ENCODE results near the gene PLCXD3.

The PLCXD3 gene

DNA sequence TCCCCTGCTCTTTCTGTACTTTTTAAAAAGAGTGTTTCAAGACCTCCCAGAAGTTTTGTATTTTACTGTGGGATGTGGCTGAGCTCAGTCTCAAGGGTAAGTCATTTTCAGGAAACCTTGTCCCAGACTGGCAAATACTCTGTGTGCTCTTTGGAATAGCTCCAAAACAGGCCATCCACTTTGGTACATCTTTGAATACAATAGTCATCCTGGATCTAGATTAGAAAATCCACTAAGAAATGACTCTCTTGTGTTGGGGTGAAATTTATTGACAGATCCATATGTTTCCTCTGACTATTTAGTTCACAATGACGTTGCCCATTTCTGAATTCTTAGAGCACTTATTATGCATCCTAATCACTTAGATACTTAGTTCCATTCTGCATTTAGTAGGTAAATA, 95.2 kb downstream of the PLCXD3 start:
- DNase-seq (ENCODE audit: low read depth in 2 of 2) = no peak

DNA sequence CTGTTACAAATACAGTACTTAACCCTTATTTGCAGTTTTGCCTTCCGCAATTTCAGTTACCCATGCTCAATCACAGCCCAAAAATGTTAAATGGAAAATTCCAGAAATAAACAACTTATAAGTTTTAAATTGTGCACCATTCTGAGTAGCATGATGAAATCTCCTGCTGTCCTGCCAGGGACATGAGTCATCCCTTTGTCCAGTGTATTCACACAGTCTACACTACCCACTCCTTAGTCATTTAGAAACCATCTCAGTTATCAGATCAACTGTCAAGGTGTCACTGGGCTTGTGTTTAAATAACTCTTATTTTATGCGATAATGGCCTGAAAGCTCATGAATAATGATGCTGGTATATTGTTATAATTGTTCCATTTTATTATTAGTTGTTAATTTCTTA, 95.8 kb downstream of the PLCXD3 start:
- no peak for DNase-seq (ENCODE audit: low read depth in 2 of 2)

DNA sequence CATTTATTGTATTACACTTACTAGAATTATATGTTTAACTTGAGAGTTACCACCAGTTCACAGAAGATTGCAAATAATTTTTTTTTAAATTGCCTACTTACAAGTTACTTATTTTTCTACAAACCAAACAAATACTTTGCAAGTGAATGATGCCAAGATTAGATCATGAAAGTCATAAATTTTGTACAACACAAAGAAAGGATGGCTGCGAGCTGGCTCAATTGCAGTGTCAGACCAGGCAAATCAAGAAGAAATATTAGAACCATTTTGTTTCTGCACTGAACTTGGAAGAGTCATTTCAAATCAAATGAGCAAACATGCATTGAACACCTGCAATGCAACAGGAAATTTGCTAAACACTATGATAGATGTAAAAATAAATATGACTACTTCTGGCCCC, 97.3 kb downstream of the PLCXD3 start:
- no peak for DNase-seq (ENCODE audit: low read depth in 2 of 2)

DNA sequence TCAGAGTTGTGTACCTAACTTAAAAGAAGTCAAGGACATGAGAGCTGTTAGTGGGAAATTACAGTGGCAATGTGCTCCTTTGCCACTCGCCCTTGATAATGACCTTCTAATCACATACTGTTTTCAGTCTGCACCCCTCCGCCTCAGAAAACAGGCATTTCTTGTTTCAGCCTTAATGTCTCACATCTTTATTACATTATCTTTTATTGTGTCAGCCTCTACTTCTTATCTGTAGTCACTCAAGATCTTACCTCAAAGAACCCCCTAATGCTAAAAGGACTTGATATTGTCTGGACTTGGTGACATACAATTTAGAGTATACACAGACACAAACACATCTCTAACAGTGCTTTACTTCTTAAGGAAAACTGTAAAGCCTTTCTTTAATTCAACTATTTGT, 97.9 kb downstream of the PLCXD3 start:
- DNase-seq (ENCODE audit: low read depth in 2 of 2) = no peak

DNA sequence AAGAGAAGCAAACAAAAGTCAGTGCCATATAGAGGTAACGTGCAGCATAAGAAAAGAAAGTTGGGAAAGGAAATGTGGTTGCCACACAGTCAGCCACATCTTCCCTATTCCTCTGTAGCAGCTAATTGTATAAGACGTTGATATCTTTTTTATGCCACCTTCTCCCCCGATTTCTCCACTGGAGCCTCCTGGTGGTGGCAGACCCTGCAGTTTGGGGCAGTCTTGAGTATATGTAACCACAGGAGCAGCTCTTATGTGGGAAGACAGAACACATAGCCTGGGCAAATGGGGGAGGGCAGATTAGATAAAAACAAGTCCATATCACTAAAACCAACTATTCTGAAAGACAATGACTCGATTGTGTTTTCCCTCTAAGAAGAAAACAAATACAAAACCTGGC, 99.7 kb downstream of the PLCXD3 start:
- DNase-seq (ENCODE audit: low read depth in 2 of 2) = no peak

DNA sequence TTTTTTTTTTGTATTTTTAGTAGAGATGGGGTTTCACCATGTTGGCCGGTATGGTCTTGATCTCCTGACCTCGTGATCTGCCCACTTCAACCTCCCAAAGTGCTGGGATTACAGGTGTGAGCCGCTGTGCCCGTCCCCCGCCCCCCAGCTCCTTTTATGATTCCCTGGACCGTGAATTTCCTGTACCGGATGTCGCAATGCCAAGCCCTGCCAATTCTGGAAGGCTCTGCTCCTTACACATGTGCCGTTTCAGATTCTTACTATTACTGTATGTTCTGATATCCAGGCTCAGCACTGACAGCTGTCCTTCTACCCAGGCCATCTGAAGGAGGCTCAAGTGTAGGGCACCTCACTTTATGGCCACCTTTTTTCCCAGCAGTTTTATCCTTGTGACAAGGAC, 100.1 kb downstream of the PLCXD3 start:
- DNase-seq (ENCODE audit: low read depth in 2 of 2) = no peak

DNA sequence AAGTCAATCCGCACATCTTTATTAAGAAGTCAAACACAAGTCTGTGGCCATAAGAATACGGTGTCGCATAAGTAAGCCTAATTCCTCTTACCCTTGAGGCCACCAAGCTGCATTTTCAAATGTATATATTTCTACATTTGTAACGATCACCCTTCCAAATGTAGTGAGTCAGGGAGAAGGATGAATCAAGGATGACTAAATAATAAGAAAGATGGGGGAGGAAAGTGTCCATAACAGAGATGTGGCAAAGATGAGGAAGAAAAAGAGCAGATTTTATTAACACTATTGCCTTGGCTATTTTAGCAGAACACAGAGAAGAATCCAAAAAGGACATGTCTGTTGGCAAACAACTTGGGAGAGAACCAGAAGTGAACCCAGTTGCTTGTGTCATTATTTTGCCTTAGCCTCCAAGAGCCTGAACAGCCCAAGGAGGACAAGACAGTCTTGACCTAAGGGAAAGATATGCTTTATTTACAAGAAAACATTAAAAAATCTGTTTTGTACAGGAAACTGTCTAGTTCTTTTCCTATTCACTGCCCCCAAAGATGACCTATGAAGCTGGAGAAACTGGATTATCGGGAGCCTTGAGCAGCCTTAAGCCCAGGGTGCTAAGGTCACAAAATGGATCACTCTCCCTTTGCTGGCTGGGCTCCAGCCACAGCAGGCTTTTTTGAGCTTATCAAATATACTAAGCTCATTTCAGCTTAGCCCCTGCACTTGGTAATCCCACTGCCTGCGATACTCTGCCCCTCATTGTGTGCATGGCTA, 101.5 kb downstream of the PLCXD3 start:
- DNase-seq (ENCODE audit: low read depth in 2 of 2) = no peak

DNA sequence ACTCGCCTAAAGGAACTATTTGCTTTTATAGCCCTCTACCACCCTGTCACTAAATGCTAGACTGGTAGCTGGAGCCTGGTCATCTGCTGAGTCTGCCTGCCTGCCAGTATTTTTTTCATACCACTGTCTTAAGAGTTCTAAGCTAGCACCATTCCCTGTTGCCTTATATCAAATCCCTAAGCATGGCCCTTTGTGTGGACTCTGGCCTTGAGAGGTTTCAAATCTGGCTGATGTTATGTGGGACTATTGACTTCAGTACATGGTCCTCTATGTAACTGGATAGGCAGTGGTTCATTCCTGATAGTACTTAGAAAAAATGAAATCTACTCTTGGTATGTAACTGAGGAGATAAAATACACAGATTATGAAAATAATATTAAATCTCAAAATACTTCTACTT, 103.5 kb downstream of the PLCXD3 start:
- no peak for DNase-seq (ENCODE audit: low read depth in 2 of 2)

DNA sequence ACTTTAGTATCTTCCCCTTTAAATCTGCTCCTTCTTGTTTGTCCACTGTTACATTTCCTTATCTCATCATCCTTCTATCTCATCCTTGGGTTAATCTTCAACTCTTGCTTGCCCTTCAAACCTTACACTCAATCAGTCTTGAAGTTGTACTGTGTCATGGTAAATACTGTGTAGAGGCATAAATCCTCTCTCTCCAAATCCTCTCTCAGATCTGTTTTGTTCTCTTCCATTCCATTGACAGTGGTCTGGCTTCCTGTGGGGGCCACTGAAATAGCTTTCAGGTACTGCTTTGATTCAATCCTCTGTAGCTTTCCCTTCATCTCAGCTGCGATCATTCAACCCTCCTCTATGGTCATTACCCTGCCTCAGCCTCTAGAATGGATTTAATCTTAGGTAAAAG, 104.0 kb downstream of the PLCXD3 start:
- no peak for DNase-seq (ENCODE audit: low read depth in 2 of 2)

DNA sequence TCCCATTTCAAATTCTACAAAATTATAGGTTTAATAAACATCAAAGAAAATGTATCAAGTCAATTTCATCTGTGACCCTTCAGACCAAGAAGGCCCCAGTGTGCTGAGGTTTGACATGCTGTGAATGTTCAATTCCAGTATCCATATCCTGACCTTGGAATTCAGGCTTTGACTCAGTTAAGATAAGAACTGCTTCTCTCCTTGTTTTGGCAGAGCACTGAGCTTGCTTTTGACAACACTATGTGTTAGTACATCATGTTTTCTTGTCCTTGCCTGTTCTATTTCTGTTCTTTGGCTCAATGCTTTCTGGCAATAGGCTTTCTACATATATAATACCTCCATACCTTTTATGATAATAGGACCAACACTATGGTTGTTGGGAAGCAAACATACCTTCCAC, 105.6 kb downstream of the PLCXD3 start:
- DNase-seq (ENCODE audit: low read depth in 2 of 2) = no peak

DNA sequence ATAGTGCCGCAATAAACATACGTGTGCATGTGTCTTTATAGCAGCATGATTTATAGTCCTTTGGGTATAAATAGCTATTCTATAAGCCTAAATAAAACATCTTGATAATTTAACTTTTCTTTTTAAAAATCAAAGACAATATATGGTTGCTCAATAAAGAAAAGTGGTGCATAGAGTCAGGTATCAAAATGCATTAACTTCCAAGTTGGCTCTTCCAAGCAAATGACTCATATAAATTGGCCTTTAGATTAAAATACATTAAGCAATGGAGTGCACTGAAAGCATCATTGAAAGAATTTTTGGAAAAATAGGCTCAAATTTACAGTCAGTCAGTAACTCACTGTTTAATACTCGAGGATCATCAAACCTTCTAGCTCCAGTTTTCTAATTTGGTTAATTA, 106.6 kb downstream of the PLCXD3 start:
- no peak for DNase-seq (ENCODE audit: low read depth in 2 of 2)

DNA sequence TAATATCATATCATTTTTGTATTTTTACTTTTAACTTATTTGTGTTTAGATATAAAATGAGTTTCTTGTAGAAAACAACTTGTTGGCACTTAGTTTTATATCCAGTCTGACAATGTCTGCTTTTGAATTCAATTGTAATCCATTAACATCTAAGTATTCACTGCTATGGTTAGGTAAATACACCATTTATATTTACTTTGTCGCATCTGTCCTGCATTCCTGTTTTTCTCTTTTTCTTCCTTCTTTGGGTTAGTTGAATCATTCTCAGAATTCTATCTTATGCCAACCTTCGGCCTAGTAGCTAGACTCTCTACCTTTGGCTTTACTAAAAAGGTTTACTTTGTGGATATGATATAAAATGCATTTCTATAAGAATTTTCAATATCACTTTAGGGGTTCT, 107.6 kb downstream of the PLCXD3 start:
- DNase-seq (ENCODE audit: low read depth in 2 of 2) = no peak

DNA sequence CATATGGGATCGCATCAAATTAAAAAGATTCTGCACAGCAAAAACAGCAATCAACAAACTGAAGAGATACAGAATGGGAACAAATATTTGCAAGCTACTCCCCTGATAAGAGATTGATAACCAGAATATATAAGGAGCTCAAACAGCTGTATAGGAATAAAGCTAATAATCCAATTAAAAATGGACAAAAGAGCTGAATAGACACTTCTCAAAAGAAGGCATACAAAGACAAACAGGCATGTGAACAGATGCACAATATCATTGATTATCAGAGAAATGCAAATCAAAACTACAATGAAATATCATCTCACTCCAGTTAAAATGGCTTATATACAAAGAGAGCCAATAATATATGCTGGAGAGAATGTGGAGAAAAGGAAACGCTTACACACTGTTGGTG, 110.6 kb downstream of the PLCXD3 start:
- no peak for DNase-seq (ENCODE audit: low read depth in 2 of 2)

DNA sequence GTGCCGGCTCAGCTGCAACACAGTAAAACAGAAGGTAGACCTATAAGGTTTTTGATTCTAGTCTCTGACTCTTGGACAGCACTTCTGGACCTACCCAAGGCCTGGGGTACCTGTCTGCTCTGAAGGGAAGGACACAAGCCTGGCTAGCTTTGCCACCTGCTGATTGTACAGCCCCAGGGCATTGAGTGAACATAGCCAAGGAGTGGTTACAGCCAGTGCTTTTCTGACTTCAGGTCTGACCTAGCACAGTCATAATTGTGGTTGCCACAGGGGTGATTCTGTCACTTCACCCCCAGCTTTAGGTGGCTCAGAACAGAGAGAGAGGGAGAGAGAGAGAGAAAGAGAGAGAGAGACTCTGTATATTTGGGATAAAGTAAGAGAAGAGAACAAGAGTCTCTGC, 118.4 kb downstream of the PLCXD3 start:
- DNase-seq (ENCODE audit: low read depth in 2 of 2) = no peak

DNA sequence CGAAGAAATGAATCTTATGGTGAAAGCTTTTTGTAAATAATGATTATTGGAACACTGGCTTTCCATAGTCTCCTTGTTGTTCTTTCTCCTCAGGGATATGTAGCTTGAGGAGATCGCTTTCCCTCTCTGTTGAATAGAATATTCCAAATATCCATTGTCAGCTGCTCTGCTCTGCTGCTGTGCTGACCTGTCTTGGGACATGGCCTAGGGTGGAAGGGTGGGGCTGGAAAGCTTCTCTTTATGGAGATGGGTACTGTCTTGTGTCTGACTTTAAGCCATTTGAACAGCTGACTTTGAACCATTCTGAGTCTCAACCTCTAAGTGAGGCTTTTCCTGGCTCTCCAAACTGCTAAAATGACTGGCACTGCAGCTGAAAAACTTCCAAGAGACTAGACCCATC, 135.8 kb downstream of the PLCXD3 start:
- no peak for DNase-seq (ENCODE audit: low read depth in 2 of 2)

DNA sequence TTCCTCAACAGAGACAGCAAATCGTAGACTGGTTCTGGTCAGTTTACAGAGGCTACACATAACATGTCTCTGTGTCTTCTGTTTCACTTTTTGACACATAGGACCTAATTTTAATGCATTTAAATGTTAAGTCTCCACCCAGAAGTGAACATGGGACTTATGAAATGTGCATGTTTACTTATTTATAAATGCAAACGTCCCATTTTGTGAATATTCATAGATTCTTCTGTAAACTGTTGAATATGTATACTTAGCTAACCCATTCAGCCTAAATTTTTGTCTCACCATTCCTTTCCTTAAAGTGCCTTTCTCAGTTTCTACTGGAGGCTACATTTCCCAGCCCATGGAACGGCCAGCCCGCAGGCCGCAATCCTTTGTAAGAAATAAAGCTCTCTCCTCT, 137.2 kb downstream of the PLCXD3 start:
- no peak for DNase-seq (ENCODE audit: low read depth in 2 of 2)

DNA sequence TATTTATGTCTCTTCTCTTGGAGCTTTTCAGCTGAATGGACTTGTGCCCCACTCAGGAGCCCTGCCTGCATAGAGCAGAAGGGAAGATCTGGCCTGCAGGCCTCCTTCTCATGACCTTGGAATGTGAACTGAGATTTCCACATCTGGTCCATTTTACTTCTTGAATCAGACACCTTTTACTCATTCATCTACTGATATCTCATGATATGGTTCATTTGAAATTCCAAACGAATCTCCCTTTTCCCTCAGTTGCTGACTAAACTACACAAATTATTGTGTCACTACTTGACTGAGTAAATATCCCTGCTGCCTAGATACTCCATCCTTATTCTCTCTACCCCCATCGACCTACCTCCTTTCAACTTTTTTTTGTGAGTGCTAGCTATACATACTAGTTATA, 138.7 kb downstream of the PLCXD3 start:
- no peak for DNase-seq (ENCODE audit: low read depth in 2 of 2)

DNA sequence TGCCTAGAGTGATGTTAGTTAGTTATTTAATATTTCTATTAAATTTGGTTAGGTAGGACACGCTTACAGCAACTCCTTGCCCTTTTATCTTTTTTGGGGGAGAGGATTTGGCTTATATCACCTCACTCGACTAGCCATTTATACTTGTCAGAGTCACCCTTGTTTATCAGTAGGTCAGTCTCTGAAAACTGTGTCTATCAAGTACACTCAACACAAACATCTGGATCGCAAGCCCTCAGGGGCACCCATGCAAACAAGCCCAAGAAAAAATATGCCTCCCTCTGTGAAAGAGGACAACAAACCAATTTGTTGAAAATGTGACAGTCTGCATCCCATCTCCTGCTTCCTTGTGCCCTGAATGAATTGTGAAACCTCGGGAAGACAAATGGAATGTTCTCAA, 139.9 kb downstream of the PLCXD3 start:
- DNase-seq (ENCODE audit: low read depth in 2 of 2) = no peak

DNA sequence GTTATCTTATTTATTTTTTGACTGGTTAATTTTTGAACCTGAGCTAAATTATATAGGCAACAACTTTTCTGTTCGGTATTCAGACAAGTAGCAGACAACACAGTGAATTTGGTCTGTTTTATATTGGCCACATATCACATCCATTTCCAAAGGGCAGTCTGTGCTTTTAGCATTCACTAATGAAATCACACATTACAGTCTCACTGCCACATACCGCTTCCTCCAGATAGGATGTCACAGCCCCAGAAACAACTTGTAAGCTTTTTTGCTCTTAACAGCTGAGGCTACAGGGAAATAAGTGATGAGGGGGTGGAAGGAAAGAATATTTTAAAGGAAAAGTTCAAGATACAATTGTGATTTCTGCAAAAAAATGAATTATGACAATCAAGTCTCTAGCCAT, 140.6 kb downstream of the PLCXD3 start:
- DNase-seq (ENCODE audit: low read depth in 2 of 2) = no peak

DNA sequence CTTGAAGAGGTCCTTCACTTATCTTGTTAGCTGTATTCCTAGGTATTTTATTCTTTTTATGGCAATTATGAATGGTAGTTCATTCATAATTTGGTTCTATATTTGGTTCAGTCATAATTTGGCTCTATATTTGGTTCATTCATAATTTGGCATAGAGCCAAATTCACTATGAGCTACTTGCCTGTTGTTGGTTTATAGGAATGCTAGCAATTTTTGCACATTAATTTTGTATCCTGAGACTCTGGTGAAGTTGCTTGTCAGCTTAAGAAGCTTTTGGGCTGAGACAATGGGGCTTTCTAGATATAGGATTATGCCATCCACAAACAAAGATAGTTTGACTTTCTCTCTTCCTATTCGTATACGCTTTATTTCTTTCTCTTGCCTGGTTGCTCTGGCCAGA, 142.2 kb downstream of the PLCXD3 start:
- no peak for DNase-seq (ENCODE audit: low read depth in 2 of 2)

DNA sequence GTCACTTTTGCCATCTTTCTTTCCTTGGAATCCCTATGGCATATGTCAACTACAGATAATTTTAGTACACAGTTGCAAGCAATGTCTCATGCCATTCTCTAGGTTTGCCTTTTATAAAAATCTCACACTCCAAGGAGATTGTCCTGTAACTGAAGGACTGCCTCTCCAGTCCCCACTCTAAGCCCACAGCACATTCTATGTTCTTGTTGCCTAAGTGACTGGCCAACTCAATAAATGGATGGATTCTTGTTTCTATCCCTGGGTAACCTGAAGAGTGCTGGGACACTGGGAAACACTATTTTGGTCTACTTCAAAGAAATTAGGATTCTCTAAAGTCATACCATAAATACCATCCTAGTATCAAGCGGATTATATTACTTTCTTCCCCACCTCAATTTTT, 145.0 kb downstream of the PLCXD3 start:
- DNase-seq (ENCODE audit: low read depth in 2 of 2) = no peak

DNA sequence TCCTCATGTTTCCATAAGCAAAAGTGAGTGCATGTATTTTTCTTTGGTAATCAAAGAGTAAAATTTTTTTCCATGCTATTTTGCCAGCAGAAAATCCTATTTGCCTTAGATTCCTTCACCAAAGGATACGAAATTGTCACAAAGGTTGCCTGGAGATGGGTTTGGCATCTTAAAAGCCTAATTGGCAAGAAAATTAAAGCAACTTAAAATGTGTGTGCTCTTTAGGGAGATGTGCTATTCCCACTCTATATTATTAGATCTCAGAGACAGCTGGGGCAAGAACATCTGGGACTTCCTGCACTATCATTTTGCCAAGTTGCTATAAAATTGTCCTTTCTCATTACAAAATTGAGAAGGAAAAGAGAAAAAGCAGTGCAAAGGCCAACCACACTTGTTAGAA, 146.1 kb downstream of the PLCXD3 start:
- DNase-seq (ENCODE audit: low read depth in 2 of 2) = no peak

DNA sequence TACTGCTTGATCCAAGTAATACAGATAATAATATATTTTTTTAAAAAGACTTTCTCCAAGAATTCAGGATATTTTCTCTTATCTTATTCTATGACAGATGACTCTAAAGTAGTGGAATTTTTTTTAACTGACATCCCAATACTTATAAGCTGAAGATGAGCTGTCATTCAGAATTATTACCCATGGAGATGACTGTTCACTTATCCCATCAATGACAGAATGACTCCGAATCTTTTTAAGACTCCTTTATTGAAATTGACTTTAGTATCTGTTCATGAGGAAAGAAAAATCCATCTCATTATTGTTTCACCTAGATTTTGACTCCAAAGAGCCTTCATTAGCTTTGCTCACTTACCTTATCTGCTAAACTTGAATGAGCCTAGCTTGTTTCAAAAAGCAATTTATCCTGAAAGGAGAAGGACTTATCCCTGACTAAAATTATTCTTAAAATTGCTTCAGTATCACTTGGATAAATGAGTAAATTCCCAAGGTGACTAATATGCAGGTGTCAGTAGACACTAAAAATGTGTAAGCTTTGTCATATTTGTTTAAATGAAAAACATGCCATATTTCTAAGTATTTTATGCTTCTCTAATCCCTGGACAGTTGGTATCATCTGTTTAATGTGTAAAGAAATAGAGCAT, 146.9 kb downstream of the PLCXD3 start:
- DNase-seq (ENCODE audit: low read depth in 2 of 2) = no peak

DNA sequence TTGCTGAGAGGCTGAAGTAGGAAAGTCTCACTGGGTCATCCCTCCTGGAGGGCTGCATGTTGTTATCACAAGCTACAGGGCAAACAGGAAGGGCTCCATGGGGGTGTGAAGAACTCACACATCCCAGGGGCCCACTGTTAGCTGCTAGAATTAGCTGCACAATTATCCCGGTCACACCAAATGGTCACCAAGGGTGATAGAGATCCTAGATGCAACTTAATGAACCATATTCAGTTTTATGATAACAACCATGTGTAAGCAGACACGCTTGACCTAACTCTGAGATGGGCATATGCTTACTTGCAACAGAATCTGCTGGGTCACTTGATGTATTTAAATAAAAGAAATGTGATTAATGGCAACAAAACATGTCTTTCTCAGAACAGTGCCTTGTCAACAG, 153.6 kb downstream of the PLCXD3 start:
- no peak for DNase-seq (ENCODE audit: low read depth in 2 of 2)
